Right renal cortex interstitium (tissue), 3 donors: Measurements from ENCODE around the gene TEX12. TPM values are rescaled to one million over a fixed set of nuclear protein-coding genes. Genes with fewer than 3 reads are reported as not detected.
"Not testable (repeated sequence)": the region's sequence is repeated elsewhere in the genome, so short reads cannot be mapped to it uniquely, and the experiment has no call there.

Source experiments
- DNase-seq, 3 donors: peaks; one replicate each; pipeline ENCODE4 v3.0.0-alpha.2; 2013; ENCODE audit warnings: low read depth in 3 of 3, low spot score in 2 of 3
- polyA plus RNA-seq, 3 donors: library from polyadenylated mRNA; unstranded; fragments of 120-200 nt; gene quantifications; one replicate each; pipeline ENCODE4 v1.2.1, GENCODE V29; 2013; ENCODE audit not compliant: insufficient read length in 3 of 3

The TEX12 gene, protein sequence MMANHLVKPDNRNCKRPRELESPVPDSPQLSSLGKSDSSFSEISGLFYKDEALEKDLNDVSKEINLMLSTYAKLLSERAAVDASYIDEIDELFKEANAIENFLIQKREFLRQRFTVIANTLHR
- polyA plus RNA-seq, result under 1 TPM in 1 of 3 donors, not detected in 2; 0.11 TPM

GRCh38 chr11:112167145-112167544 lies at the start of gene TEX12:
TSS of gene TEX12 (plus strand) at chr11:112167372. CDS start at chr11:112169269, 1,897 bp downstream.
- no peak for DNase-seq

DNA sequence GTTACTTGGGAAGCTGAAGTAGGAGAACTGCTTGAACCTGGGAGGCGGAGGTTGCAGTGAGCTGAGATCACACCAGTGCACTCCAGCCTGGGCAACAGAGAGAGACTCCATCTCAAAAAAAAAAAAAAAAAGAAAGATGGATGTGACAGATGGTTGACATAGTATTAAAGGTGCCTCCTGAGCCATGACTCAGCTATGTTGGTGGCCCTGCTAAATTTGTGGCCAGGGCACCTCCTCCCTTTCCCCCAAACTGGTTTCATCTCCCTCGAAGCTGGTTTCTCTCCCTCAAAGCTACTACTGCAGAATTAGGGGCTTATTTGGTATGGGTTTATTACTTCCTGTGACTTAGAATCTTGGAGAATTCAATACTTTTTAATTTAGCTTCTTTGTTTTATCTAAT lies 49.0 kb upstream of the TEX12 start:
- no peak for DNase-seq

DNA sequence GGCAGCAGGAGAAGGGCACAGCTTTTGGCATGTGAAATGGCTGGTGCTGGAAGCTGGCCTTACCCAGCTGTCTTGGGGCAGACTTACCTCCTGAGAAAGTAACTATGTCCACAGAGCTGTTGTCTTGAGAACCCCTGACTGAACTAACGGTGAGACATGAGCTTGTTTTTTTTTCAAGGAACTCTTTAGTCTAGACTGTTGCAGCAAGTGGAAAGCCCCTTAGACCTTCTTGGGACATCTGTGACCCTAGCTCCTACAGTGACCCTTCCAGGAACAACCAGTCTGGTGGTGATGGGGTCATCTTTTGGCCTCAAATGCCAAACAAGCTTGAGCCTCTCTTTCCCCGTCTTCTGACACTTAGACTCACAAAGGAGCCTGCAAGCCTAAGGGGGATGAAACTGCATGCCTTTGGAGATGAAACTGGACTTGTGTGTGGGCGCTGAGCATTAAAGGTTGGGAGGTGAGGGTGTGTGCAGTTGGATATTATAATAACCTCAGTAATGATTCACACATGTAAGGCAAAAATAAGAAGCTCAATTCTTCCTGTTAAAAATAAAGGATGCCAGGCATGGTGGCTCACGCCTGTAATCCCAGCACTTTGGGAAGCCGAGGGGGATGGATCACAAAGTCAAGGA lies 45.1 kb upstream of the TEX12 start:
- no peak for DNase-seq

DNA sequence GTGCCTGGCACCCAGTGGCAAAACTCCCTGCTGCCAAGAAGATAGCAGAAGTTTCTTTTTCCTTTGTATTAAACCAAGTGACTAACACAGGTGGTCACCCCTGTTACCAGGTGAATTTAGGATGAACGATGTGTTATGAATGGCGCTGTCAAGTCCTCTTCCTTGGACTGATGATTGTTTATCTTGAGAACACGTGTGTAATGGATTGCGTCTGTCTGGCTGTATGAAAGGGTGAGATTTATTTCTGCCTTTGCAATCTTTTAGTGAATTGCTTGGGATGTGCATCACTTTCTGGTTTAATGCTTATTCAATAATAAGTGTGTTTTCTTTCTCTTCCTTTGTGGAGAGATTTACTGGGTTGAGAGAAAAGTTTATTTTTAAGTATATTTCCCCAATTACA lies 44.0 kb upstream of the TEX12 start:
- DNase-seq, result no peak

DNA sequence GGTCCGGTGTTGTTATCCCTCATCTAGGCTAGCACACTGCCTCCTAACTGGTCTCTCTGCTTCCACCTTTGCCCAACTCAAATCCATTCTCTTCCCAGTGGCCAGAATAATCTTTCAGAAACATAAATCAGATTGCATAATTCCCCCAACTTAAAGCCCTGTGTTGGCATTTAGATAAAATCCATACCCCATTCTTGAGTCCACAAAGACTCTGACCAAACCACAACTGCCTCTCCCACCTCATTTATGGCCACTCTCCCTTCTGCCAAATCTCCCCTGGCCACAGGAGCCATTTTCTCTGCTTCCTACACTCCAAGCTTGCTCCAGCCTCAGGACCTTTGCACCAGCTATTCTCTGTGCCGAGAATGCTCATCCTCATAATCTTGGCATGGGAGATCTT lies 40.1 kb upstream of the TEX12 start:
- DNase-seq, result no peak

DNA sequence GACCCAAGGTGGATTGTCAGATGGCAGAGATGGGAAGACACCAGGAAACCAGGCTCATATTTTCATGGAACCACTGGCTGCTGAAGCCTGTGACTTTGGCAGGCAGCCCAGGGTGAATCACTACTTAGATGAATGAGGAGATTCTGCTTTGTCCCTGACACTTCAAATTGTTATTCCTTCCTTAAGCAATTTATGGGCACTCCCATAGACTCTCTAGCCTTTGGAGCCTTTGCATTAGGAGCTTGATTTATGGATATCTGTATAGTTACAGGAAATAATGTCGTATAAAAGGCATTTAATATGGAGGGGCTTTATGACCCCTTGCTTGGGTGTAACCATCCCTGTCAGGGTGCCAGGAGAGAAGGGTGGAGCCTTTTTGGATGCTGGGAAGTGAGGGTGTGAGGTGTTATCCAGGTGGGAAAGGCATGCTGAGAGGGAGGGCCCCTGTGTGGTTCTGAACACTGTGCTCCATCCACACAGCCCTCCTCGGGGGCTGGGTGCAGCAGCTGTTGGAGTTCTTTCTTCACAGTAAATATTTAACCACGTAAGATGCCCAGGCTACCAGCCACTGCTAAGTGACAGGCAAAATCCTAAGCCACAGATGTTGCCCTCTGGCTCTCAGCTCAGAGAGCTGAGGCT lies 38.6 kb upstream of the TEX12 start:
- no peak for DNase-seq

GRCh38 chr11:112129656-112130055 lies 37.5 kb upstream of the TEX12 start:
- no peak for DNase-seq

DNA sequence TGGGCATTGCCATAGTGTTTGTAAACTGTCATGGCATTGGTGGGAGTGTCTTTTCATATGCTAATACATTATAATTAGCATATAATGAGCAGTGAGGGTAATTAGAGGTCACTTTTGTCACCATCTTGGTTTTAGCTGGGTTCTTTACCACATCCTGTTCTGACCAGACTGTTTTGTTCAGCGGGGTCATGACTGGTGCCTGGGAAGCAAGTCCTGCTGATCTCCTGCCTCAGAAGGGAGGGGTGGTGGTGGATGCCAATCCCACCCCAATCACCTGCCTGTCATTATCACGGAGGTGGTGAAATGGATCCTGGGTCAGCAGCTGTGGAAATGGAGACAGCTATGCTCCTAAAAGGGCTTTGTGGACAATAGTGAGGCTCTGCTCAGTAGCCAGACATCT lies 34.4 kb upstream of the TEX12 start:
- no peak for DNase-seq

- DNase-seq, result no peak
Observed at GRCh38 chr11:112134473-112134872, 32.7 kb upstream of the TEX12 start.

GRCh38 chr11:112143597-112143996 lies 23.6 kb upstream of the TEX12 start:
- no peak for DNase-seq

- DNase-seq, result no peak
Observed at GRCh38 chr11:112150517-112150916, 16.7 kb upstream of the TEX12 start.

- no peak for DNase-seq
Observed at GRCh38 chr11:112156153-112156955, 10.8 kb upstream of the TEX12 start.

DNA sequence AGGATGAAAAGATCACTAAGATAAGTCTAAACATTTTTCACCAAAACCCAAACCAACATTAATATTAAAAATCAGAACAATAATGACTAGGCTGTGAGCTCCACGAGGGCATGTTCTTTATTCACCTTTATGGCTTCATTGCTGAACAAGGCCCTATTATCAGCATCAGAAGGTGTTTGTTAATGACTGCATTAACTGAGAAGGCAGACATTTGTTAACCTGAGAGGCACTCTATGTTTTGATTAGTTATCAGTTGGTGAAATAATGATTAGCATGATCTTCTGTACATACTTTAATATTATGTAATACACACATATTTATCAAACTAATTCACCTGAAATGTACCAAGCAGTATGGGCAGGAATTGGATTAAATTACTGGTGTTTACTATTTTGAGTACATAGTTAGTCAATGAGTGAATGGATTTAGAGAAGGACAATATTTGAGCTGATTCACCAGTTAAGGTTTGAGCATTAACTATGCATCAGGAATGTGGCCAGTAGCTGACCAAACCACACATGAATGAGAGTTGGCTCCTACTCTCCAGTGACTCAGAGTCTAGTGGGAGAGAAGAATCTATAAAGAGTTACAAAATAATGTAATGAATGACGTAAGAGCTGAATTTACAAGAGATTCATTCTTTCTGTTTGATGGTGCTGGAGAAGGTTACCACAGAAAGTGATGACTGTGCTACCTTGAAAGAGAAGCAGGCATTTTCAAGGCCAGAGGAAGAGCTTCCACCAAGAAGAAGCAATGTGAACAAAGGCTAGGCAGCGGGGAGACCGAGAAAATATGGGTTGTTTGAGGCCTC lies 10.0 kb upstream of the TEX12 start:
- DNase-seq, result no peak

DNA sequence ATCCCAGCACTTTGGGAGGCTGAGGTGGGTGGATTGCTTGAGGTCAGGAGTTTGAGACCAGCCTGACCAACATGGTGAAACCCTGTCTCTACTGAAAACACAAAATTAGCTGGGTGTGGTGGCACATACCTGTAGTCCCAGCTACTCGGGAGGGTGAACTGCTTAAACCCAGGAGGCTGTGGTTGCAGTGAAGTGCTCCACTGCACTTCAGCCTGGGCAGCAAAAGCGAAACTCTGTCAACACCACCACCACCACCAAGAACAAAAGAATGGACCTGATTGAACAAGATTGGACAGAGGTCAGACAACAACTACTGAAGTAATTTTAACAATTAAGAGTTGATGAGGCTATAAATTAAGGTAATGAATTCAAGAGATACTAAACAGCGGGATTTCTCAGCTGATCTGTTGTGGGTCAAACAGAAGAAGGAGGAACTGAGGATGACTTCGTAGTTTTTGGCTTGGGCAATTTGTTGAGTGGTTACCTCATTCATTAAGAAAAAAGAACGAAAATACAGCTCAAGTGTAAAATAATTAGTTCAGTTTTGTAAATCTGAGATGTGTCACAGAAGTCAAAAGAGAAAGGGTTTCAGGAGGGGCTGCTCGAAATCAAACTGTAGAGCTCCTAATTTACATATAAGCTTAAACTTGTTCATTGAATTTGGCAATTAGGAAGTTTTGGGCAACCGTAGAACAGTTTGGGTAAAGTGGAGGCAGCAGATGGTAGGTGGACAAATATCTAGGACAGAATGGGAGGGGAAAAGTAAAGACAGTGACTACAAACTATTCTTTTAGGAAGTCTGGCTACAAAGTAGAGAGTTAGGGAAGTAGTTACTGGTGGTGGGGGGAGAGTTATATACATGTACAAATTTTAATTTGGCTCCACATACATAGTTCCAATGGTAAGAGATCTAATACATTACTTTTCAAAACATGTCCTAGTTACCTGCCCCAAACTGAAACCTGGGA lies 7.8 kb upstream of the TEX12 start:
- no peak for DNase-seq

GRCh38 chr11:112160091-112160848 lies 6.9 kb upstream of the TEX12 start:
- no peak for DNase-seq

- DNase-seq, result no peak
Observed at GRCh38 chr11:112161012-112161411, 6.2 kb upstream of the TEX12 start.

- DNase-seq, result not testable (repeated sequence)
Observed at GRCh38 chr11:112162200-112162599, 5.0 kb upstream of the TEX12 start.

- no peak for DNase-seq
Observed at GRCh38 chr11:112162761-112163546, 4.2 kb upstream of the TEX12 start.
